ENCODE data around the gene PACSIN3.

DNA sequence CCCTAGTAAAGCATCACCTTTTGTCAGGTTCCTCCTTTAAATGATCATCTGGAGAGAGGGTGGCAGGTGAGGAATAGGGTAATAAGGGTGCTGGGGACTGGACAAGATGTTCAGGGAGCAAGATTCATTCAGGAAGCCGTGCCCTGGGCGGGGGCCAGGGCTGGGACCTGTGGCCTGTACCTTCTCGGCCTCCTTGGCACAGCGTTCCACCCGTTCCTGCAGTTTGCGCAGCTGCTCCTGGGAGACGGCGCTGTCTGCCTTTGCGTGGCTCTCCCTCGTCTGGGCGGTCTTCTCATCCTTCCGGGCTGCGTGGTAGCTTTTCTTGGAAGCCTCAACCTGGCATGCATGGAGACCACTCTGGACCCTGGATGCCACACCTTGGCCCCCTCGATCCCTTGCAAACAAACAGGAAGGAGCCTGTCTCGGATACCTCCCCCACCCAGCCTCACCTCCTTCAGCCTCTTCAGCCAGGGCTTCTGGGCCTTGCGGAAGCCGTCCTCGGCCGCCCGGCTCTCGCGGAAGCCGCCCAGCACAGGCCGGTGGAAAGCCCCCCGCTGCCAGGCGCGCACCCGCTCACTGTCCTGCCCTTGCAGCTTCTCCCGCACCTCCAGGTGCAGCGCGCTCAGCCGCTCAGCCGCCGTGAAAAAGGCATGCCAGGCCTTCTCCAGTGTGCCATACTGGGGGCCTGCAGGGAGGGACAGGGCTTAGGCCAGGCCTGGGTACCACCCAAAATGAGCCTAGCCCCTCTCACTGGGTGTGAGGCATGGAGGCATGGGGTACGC is 6.0 kb downstream of the PACSIN3 start:
- TF ChIP-seq, protein P1, sequence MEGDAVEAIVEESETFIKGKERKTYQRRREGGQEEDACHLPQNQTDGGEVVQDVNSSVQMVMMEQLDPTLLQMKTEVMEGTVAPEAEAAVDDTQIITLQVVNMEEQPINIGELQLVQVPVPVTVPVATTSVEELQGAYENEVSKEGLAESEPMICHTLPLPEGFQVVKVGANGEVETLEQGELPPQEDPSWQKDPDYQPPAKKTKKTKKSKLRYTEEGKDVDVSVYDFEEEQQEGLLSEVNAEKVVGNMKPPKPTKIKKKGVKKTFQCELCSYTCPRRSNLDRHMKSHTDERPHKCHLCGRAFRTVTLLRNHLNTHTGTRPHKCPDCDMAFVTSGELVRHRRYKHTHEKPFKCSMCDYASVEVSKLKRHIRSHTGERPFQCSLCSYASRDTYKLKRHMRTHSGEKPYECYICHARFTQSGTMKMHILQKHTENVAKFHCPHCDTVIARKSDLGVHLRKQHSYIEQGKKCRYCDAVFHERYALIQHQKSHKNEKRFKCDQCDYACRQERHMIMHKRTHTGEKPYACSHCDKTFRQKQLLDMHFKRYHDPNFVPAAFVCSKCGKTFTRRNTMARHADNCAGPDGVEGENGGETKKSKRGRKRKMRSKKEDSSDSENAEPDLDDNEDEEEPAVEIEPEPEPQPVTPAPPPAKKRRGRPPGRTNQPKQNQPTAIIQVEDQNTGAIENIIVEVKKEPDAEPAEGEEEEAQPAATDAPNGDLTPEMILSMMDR (IDR thresholded peaks at IDR 0.05) = no peak
- no peak for TF ChIP-seq POLR2A (IDR thresholded peaks at IDR 0.05)

Data from uterus (tissue), 2 donors.